ENCODE data around the gene SLC30A5. TPM values are rescaled to one million over a fixed set of nuclear protein-coding genes. Genes with fewer than 3 reads are reported as not detected.

The SLC30A5 gene

DNA sequence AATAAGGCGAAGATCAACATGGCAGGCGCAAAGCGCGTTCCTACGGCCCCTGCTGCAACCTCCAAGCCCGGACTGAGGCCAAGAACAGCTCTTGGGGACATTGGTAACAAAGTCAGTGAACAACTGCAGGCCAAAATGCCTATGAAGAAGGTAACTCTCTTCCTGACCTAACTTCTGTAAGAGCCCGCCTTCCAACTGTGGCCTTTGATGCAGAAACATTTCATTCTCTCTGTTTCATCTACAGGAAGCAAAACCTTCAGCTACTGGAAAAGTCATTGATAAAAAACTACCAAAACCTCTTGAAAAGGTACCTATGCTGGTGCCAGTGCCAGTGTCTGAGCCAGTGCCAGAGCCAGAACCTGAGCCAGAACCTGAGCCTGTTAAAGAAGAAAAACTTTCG, 74.1 kb downstream of the SLC30A5 start:
- Histone ChIP-seq H3K79me2 (ENCODE audit: control insufficient read depth, insufficient read depth, low read length) (peaks cover 22% of the 10 kb centered on the region), H2AK5ac (ENCODE audit: low read length) (no peak overlapping the region), H3K4me2 (ENCODE audit: low read length) (peak overlapping the region; percentile 97), H3K56ac (ENCODE audit: low read length) (peak overlapping the region; percentile 100), H3K4ac (ENCODE audit: low read depth, low read length) (no peak overlapping the region), H2BK15ac (replicated peaks; ENCODE audit: low read depth) (no peak overlapping the region), H3K23ac (ENCODE audit: low read length) (no peak overlapping the region), H4K5ac (ENCODE audit: low read length) (no peak overlapping the region), H3K27me3 (ENCODE audit: insufficient read depth, low read length, poor library complexity) (no peaks in the 10 kb centered on the region), H3K36me3 (ENCODE audit: control insufficient read depth, insufficient read depth, low read length) (peaks cover 8% of the 10 kb centered on the region), H4K8ac (ENCODE audit: low read depth, low read length) (no peak overlapping the region), H3K18ac (ENCODE audit: low read length) (peak overlapping the region; percentile 60), H2BK5ac (ENCODE audit: low read length) (no peak overlapping the region), H3K27ac (ENCODE audit: low read depth, low read length) (no peak overlapping the region), H3K79me1 (ENCODE audit: low read length) (peaks cover 13% of the 10 kb centered on the region), H3K4me3 (ENCODE audit: low read length) (peak overlapping the region; percentile 96), H2BK120ac (ENCODE audit: low read depth, low read length) (no peak overlapping the region), H3K4me1 (ENCODE audit: control insufficient read depth, low read depth, low read length) (peaks cover 3% of the 10 kb centered on the region), H3K9ac (ENCODE audit: low read length) (peak overlapping the region; percentile 98)
- DNase-seq, result no peak
- no CpG with 5 or more reads among the region's 8 CpGs for WGBS (ENCODE audit: extremely low coverage, insufficient coverage, low lambda C conversion rate)

- H3K79me1 ChIP-seq (ENCODE audit: low read length), result peaks cover 15% of the 10 kb centered on the region
- no CpG with 5 or more reads among the region's 1 CpG for WGBS (ENCODE audit: extremely low coverage, insufficient coverage, low lambda C conversion rate)
- no peak overlapping the region for H3K4me3 ChIP-seq (ENCODE audit: low read length)
- no peak overlapping the region for H2BK15ac ChIP-seq (replicated peaks; ENCODE audit: low read depth)
- no peak overlapping the region for H3K18ac ChIP-seq (ENCODE audit: low read length)
- H3K79me2 ChIP-seq (ENCODE audit: control insufficient read depth, insufficient read depth, low read length), result peaks cover 22% of the 10 kb centered on the region
- no peak overlapping the region for H3K4ac ChIP-seq (ENCODE audit: low read depth, low read length)
- no peak overlapping the region for H3K27ac ChIP-seq (ENCODE audit: low read depth, low read length)
- H3K23ac ChIP-seq (ENCODE audit: low read length), result no peak overlapping the region
- no peak overlapping the region for H4K8ac ChIP-seq (ENCODE audit: low read depth, low read length)
- no peak for DNase-seq
- peaks cover 24% of the 10 kb centered on the region for H3K36me3 ChIP-seq (ENCODE audit: control insufficient read depth, insufficient read depth, low read length)
- H2BK5ac ChIP-seq (ENCODE audit: low read length), result no peak overlapping the region
- H3K27me3 ChIP-seq (ENCODE audit: insufficient read depth, low read length, poor library complexity), result no peaks in the 10 kb centered on the region
- H3K9ac ChIP-seq (ENCODE audit: low read length), result no peak overlapping the region
- H3K4me1 ChIP-seq (ENCODE audit: control insufficient read depth, low read depth, low read length), result peaks cover 3% of the 10 kb centered on the region
- no peak overlapping the region for H3K4me2 ChIP-seq (ENCODE audit: low read length)
- no peak overlapping the region for H4K5ac ChIP-seq (ENCODE audit: low read length)
- H2AK5ac ChIP-seq (ENCODE audit: low read length), result no peak overlapping the region
- no peak overlapping the region for H2BK120ac ChIP-seq (ENCODE audit: low read depth, low read length)
- H3K56ac ChIP-seq (ENCODE audit: low read length), result no peak overlapping the region
These were observed 76.7 kb downstream of the SLC30A5 start for GRCh38 chr5:69170495-69170894.

GRCh38 chr5:69170969-69171368, 77.2 kb downstream of the SLC30A5 start:
- H4K5ac ChIP-seq (ENCODE audit: low read length), result no peak overlapping the region
- WGBS (ENCODE audit: extremely low coverage, insufficient coverage, low lambda C conversion rate), result no CpG with 5 or more reads among the region's 3 CpGs
- H2BK120ac ChIP-seq (ENCODE audit: low read depth, low read length), result no peak overlapping the region
- no peak overlapping the region for H2BK5ac ChIP-seq (ENCODE audit: low read length)
- peaks cover 15% of the 10 kb centered on the region for H3K79me1 ChIP-seq (ENCODE audit: low read length)
- H3K56ac ChIP-seq (ENCODE audit: low read length), result no peak overlapping the region
- H3K36me3 ChIP-seq (ENCODE audit: control insufficient read depth, insufficient read depth, low read length), result peaks cover 26% of the 10 kb centered on the region
- H3K4ac ChIP-seq (ENCODE audit: low read depth, low read length), result no peak overlapping the region
- H2BK15ac ChIP-seq (replicated peaks; ENCODE audit: low read depth), result no peak overlapping the region
- H2AK5ac ChIP-seq (ENCODE audit: low read length), result no peak overlapping the region
- H4K8ac ChIP-seq (ENCODE audit: low read depth, low read length), result no peak overlapping the region
- H3K9ac ChIP-seq (ENCODE audit: low read length), result no peak overlapping the region
- H3K27me3 ChIP-seq (ENCODE audit: insufficient read depth, low read length, poor library complexity), result no peaks in the 10 kb centered on the region
- peaks cover 3% of the 10 kb centered on the region for H3K4me1 ChIP-seq (ENCODE audit: control insufficient read depth, low read depth, low read length)
- H3K27ac ChIP-seq (ENCODE audit: low read depth, low read length), result no peak overlapping the region
- H3K18ac ChIP-seq (ENCODE audit: low read length), result no peak overlapping the region
- no peak overlapping the region for H3K4me3 ChIP-seq (ENCODE audit: low read length)
- H3K79me2 ChIP-seq (ENCODE audit: control insufficient read depth, insufficient read depth, low read length), result peaks cover 22% of the 10 kb centered on the region
- no peak overlapping the region for H3K23ac ChIP-seq (ENCODE audit: low read length)
- no peak overlapping the region for H3K4me2 ChIP-seq (ENCODE audit: low read length)
- no peak for DNase-seq

Small RNA genes within 50 kb of the gene (small RNA-seq; reads per million reads assigned to genes)
- not detected for gene SNORA50D (ENCODE audit: insufficient read depth)
- not detected for gene SUMO2P4 (ENCODE audit: insufficient read depth)

Data from mesendoderm (in vitro differentiated cells).